ENCODE data around the gene DYSF. TPM values are rescaled to one million over a fixed set of nuclear protein-coding genes. Genes with fewer than 3 reads are reported as not detected.

Gene DYSF
- total and polyA plus RNA-seq, 2 donors (not counting 1 experiment from before 2014, with no cell fraction given): 0.17 to 0.43 TPM

DNA sequence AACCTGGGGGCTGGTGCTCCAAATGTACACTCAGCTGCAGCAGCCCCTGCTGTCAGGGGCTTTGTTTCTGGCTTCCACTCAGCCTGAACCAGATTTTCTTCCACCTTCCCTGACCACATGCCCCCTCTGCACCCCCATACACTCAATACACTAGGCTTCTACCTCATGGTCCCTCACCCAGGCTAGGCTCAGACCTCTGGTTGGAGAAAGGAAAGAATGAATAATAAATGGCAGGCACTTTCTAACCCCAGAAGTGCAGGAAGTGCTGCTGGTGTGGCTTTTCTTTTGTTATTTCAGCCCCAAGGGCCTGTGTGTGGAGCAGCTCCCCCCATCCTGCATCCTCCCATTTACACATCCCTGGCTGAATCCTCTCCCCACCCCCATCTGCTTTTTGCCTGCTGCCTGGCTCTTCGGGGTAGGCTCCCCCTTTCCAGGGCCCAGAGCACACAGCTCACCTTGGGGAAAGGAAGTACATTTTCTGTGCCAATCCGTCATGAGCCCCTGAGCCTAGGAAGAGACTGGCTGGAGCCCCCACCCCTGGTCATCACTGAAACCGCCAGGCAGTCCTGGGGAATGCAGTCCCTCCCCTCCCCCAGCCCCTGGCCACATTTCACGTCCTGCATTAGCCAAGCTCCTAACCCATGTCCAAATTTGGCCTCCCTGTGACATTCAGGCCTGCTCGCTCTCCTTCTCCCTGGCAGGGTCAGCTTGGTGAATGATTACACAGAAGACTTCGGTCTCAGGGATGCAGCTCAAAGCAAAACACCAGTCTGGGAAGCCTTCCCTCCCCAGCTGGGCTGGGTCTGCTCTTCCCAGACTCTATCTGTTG lies 2.6 kb downstream of the DYSF start:
- peaks cover 24 to 28% of the 10 kb centered on the region in 2 donors for H3K4me1 ChIP-seq (ENCODE audit: control insufficient read depth in 2 of 2, insufficient read depth in 2 of 2, low read length in 2 of 2)
- H3K79me2 ChIP-seq (ENCODE audit: control insufficient read depth, insufficient read depth, low read length): no peaks in the 10 kb centered on the region
- H2AFZ ChIP-seq (ENCODE audit: insufficient read depth, low read depth, low read length, poor library complexity, severe bottlenecking): no peak overlapping the region
- TF ChIP-seq, protein P1, sequence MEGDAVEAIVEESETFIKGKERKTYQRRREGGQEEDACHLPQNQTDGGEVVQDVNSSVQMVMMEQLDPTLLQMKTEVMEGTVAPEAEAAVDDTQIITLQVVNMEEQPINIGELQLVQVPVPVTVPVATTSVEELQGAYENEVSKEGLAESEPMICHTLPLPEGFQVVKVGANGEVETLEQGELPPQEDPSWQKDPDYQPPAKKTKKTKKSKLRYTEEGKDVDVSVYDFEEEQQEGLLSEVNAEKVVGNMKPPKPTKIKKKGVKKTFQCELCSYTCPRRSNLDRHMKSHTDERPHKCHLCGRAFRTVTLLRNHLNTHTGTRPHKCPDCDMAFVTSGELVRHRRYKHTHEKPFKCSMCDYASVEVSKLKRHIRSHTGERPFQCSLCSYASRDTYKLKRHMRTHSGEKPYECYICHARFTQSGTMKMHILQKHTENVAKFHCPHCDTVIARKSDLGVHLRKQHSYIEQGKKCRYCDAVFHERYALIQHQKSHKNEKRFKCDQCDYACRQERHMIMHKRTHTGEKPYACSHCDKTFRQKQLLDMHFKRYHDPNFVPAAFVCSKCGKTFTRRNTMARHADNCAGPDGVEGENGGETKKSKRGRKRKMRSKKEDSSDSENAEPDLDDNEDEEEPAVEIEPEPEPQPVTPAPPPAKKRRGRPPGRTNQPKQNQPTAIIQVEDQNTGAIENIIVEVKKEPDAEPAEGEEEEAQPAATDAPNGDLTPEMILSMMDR (IDR thresholded peaks at IDR 0.05): no peak
- no peak for TF ChIP-seq EZH2 (IDR thresholded peaks at IDR 0.05; ENCODE audit: borderline replicate concordance, insufficient read depth, low read depth, low read length, poor library complexity, severe bottlenecking)
- no peak overlapping the region for H3K9ac ChIP-seq (ENCODE audit: low read length)
- Mint-ChIP-seq H3K27me3 (peaks cover 50% of the 10 kb centered on the region), H3K4me3 (no peak overlapping the region), H3K27ac (no peak overlapping the region), H3K4me1 (peaks cover 19% of the 10 kb centered on the region), H3K9me3 (ENCODE audit: insufficient read depth) (no peaks in the 10 kb centered on the region)
- peaks cover 0 to 42% (median 22%) of the 10 kb centered on the region in 4 experiments for H3K27me3 ChIP-seq (replicated peaks in 1 of 4; ENCODE audit: control extremely low read depth in 1 of 4, control insufficient read depth in 3 of 4, insufficient read depth in 4 of 4, low read length in 3 of 4)
- WGBS (ENCODE audit: insufficient coverage): 60% methylated on average over 6 of the region's 6 CpGs
- DNase-seq (no peak), ATAC-seq (ENCODE audit: low read depth) (no peak)
- CTCF ChIA-PET: interaction anchor here (1.4 kb wide), 1 partner anchor 55 kb away, joined by 3 read pairs; no protein-coding TSS in a partner anchor
- H3K4me2 ChIP-seq (replicated peaks; ENCODE audit: low read depth, low read length, poor library complexity, severe bottlenecking): no peak overlapping the region
- H3K36me3 ChIP-seq (replicated peaks in 1 of 2; ENCODE audit: control extremely low read depth in 1 of 2, control insufficient read depth in 1 of 2, extremely low read depth in 1 of 2, insufficient read depth in 2 of 2, low read length in 1 of 2): no peaks in the 10 kb centered on the region
- H3K27ac ChIP-seq (ENCODE audit: low read length in 2 of 2): no peak overlapping the region
- no peaks in the 10 kb centered on the region for H4K20me1 ChIP-seq (ENCODE audit: control insufficient read depth, insufficient read depth, low read length, poor library complexity, severe bottlenecking)
- H3K4me3 ChIP-seq (ENCODE audit: control extremely low read depth in 1 of 5, extremely low read depth in 1 of 5, insufficient read depth in 1 of 5, low read depth in 2 of 5, low read length in 4 of 5): no peak overlapping the region
- POLR2A ChIA-PET: no interaction called here
- peaks cover 0 to 2% (median 0%) of the 10 kb centered on the region in 3 donors for H3K9me3 ChIP-seq (ENCODE audit: control extremely low read depth in 1 of 3, control insufficient read depth in 2 of 3, insufficient read depth in 1 of 3, low read length in 2 of 3)
- intact Hi-C loops (cut with micrococcal nuclease): no loop called here

- Histone ChIP-seq H2AFZ (ENCODE audit: insufficient read depth, low read depth, low read length, poor library complexity, severe bottlenecking) (no peak overlapping the region), H3K27ac (ENCODE audit: low read length in 2 of 2) (no peak overlapping the region), H3K79me2 (ENCODE audit: control insufficient read depth, insufficient read depth, low read length) (no peaks in the 10 kb centered on the region), H3K4me1 (ENCODE audit: control insufficient read depth in 2 of 2, insufficient read depth in 2 of 2, low read length in 2 of 2) (peaks cover 24 to 28% of the 10 kb centered on the region in 2 donors), H3K27me3 (replicated peaks in 1 of 4; ENCODE audit: control extremely low read depth in 1 of 4, control insufficient read depth in 3 of 4, insufficient read depth in 4 of 4, low read length in 3 of 4) (peaks cover 0 to 39% (median 22%) of the 10 kb centered on the region in 4 experiments), H3K4me2 (replicated peaks; ENCODE audit: low read depth, low read length, poor library complexity, severe bottlenecking) (no peak overlapping the region), H3K9me3 (ENCODE audit: control extremely low read depth in 1 of 3, control insufficient read depth in 2 of 3, insufficient read depth in 1 of 3, low read length in 2 of 3) (peaks cover 0 to 6% (median 0%) of the 10 kb centered on the region in 3 donors), H4K20me1 (ENCODE audit: control insufficient read depth, insufficient read depth, low read length, poor library complexity, severe bottlenecking) (no peaks in the 10 kb centered on the region), H3K9ac (ENCODE audit: low read length) (no peak overlapping the region), H3K4me3 (ENCODE audit: control extremely low read depth in 1 of 5, extremely low read depth in 1 of 5, insufficient read depth in 1 of 5, low read depth in 2 of 5, low read length in 4 of 5) (no peak overlapping the region), H3K36me3 (replicated peaks in 1 of 2; ENCODE audit: control extremely low read depth in 1 of 2, control insufficient read depth in 1 of 2, extremely low read depth in 1 of 2, insufficient read depth in 2 of 2, low read length in 1 of 2) (no peaks in the 10 kb centered on the region)
- 67% methylated on average over 1 of the region's 1 CpG for WGBS (ENCODE audit: insufficient coverage)
- DNase-seq: no peak
- no peak for TF ChIP-seq EZH2 (IDR thresholded peaks at IDR 0.05; ENCODE audit: borderline replicate concordance, insufficient read depth, low read depth, low read length, poor library complexity, severe bottlenecking)
- TF ChIP-seq, protein P1 (IDR thresholded peaks at IDR 0.05): no peak
- Mint-ChIP-seq H3K4me1 (peaks cover 19% of the 10 kb centered on the region), H3K9me3 (ENCODE audit: insufficient read depth) (no peaks in the 10 kb centered on the region), H3K27me3 (peaks cover 47% of the 10 kb centered on the region), H3K27ac (no peak overlapping the region), H3K4me3 (no peak overlapping the region)
- intact Hi-C loops (cut with micrococcal nuclease): no loop called here
- CTCF ChIA-PET: interaction anchor here (1.4 kb wide), 1 partner anchor 54 kb away, joined by 3 read pairs; no protein-coding TSS in a partner anchor
- POLR2A ChIA-PET: no interaction called here
- no peak for ATAC-seq (ENCODE audit: low read depth)
Measured at GRCh38 chr2:71456617-71457016, 3.3 kb downstream of the DYSF start.

Measured in B cell (primary cell).